Measurements from ENCODE around the gene WDR70.

GRCh38 chr5:37428044-37428443 is 48.9 kb downstream of the WDR70 start:
- TF ChIP-seq ZZZ3 (IDR thresholded peaks at IDR 0.05; ENCODE audit: control insufficient read depth, insufficient read length, low read depth): no peak
- TF ChIP-seq MAX (IDR thresholded peaks at IDR 0.05; ENCODE audit: low read depth, low read length): no peak
- TF ChIP-seq CREM (IDR thresholded peaks at IDR 0.05; ENCODE audit: low read depth): no peak
- TF ChIP-seq CTCF (IDR thresholded peaks at IDR 0.05 in 2 of 3, conservative IDR thresholded peaks at IDR 0.05 in 1 of 3; ENCODE audit: control insufficient read depth in 2 of 3, extremely low read depth in 1 of 3, insufficient read depth in 1 of 3, low read depth in 3 of 3, low read length in 3 of 3): no peak

Measured in GM12878 (cell line).